SK-N-SH (cell line): ENCODE results near the gene SNX1. TPM values are rescaled to one million over a fixed set of nuclear protein-coding genes. Genes with fewer than 3 reads are reported as not detected.
"Not testable (repeated sequence)": the region's sequence is repeated elsewhere in the genome, so short reads cannot be mapped to it uniquely, and the experiment has no call there.

Source experiments
- CTCF ChIA-PET: fragments of 300-600, 350-600 bp; formaldehyde crosslinking; extraction: SDS; loops from one replicate; lab custom pipeline; 2021; lab: Yijun Ruan, JAX
- POLR2A ChIA-PET: fragments of 350-600 bp; sonication (Branson Sonifier 250); formaldehyde crosslinking; extraction: SDS; loops from one replicate; lab custom pipeline; 2020; ENCODE audit warnings: antibody characterized with exemption, inconsistent platforms; lab: Yijun Ruan, JAX
- DNase-seq: peaks from one replicate; pipeline ENCODE4 v3.0.0; 2012
- H2AFZ ChIP-seq: fragments of 200-600 bp; sonication (generic); 2 replicates; pipeline ENCODE4 v1.8.1; 2016; ENCODE audit warnings: antibody characterized with exemption, mild to moderate bottlenecking, low read depth
- H3F3A ChIP-seq: fragments of 200-600 bp; sonication (generic); replicated peaks from 2 replicates; pipeline ENCODE3; 2016; ENCODE audit warnings: antibody characterized with exemption, mild to moderate bottlenecking; ENCODE audit not compliant: insufficient read depth
- H3K27ac ChIP-seq, 2 experiments: fragments of 200-500 bp in 1 of 2; fragments of 200-600 bp in 1 of 2; sonication (Bioruptor generic) in 1 of 2; sonication (generic), shearing (Covaris generic) in 1 of 2; 2 replicates each; pipeline versions ENCODE4 v1.5.1 to v1.6.1; 2014 to 2016; ENCODE audit warnings: low read depth in 2 of 2, inconsistent platforms in 1 of 2, low read length in 1 of 2, mild to moderate bottlenecking in 1 of 2, mixed read lengths in 1 of 2
- H3K27me3 ChIP-seq: fragments of 200-600 bp; sonication (generic), shearing (Covaris generic); 2 replicates; pipeline ENCODE4 v1.6.1; 2016; ENCODE audit warnings: mixed run types; ENCODE audit not compliant: insufficient read depth
- H3K36me3 ChIP-seq, 2 experiments: fragments of 200-500 bp in 1 of 2; fragments of 200-600 bp in 1 of 2; sonication (Bioruptor generic) in 1 of 2; sonication (generic) in 1 of 2; replicated peaks in 1 of 2; 2 replicates each; pipeline versions ENCODE3 to v1.5.1; 2014 to 2016; ENCODE audit warnings: low read length in 1 of 2, mild to moderate bottlenecking in 1 of 2; ENCODE audit not compliant: insufficient read depth in 2 of 2, control insufficient read depth in 1 of 2
- H3K4me1 ChIP-seq, 2 experiments: fragments of 200-500 bp in 1 of 2; fragments of 200-600 bp in 1 of 2; sonication (Bioruptor generic) in 1 of 2; sonication (generic), shearing (Covaris generic) in 1 of 2; 2 replicates each; pipeline versions ENCODE4 v1.5.1 to v1.6.1; 2014 to 2016; ENCODE audit warnings: low read depth in 1 of 2, low read length in 1 of 2, mixed run types in 1 of 2; ENCODE audit not compliant: insufficient read depth in 2 of 2, control insufficient read depth in 1 of 2
- H3K4me2 ChIP-seq: fragments of 200-600 bp; sonication (generic), shearing (Covaris generic); 2 replicates; pipeline ENCODE4 v1.6.1; 2017; ENCODE audit warnings: mixed run types
- H3K4me3 ChIP-seq, 2 experiments: fragments of 200-500 bp in 1 of 2; fragments of 200-600 bp in 1 of 2; sonication (Bioruptor generic) in 1 of 2; sonication (generic), shearing (Covaris generic) in 1 of 2; 2 replicates each; pipeline versions ENCODE4 v1.5.1 to v1.8.1; 2014 to 2016; ENCODE audit warnings: low read depth in 2 of 2, inconsistent platforms in 1 of 2, low read length in 1 of 2, mild to moderate bottlenecking in 1 of 2, mixed read lengths in 1 of 2, moderate library complexity in 1 of 2
- H3K79me2 ChIP-seq: fragments of 200-600 bp; sonication (generic); 2 replicates; pipeline ENCODE4 v1.8.1; 2017; ENCODE audit warnings: mild to moderate bottlenecking; ENCODE audit not compliant: insufficient read depth
- H3K9ac ChIP-seq: fragments of 200-600 bp; sonication (generic); 2 replicates; pipeline ENCODE4 v1.6.1; 2017; ENCODE audit warnings: mixed run types
- H3K9me2 ChIP-seq: fragments of 200-600 bp; sonication (generic); 2 replicates; pipeline ENCODE4 v1.6.1; 2017; ENCODE audit warnings: mixed run types
- H3K9me3 ChIP-seq: fragments of 200-600 bp; sonication (generic); 2 replicates; pipeline ENCODE4 v1.6.1; 2017; ENCODE audit warnings: mixed run types, mild to moderate bottlenecking, moderate library complexity
- H4K20me1 ChIP-seq: fragments of 200-600 bp; sonication (generic); 2 replicates; pipeline ENCODE4 v1.6.1; 2017; ENCODE audit warnings: mild to moderate bottlenecking, mixed run types; ENCODE audit not compliant: insufficient read depth
- CTCF ChIP-seq: fragments of 200-600 bp; sonication (generic); IDR thresholded peaks from 2 replicates; pipeline ENCODE4 v1.6.1; 2017; ENCODE audit warnings: antibody characterized with exemption, mild to moderate bottlenecking, moderate library complexity
- ELF1 ChIP-seq: IDR thresholded peaks from 2 replicates; pipeline ENCODE4 v1.4.0; 2012
- EZH2phosphoT487 ChIP-seq: fragments of 200-600 bp; sonication (generic); IDR thresholded peaks from 2 replicates; pipeline ENCODE4 v1.6.1; 2017; ENCODE audit warnings: low read depth, mixed run types, mild to moderate bottlenecking, antibody characterized with exemption, moderate library complexity, borderline replicate concordance
- FOXJ3 ChIP-seq: sonication (generic); formaldehyde crosslinking; IDR thresholded peaks from 2 replicates; pipeline ENCODE4 v1.5.1; 2020; ENCODE audit warnings: mild to moderate bottlenecking, missing genetic modification reagents
- FOXM1 ChIP-seq: IDR thresholded peaks from 2 replicates; pipeline ENCODE4 v1.4.0; 2012; ENCODE audit warnings: low read depth, mild to moderate bottlenecking
- MAX ChIP-seq: IDR thresholded peaks from 2 replicates; pipeline ENCODE4 v1.4.0; 2012; ENCODE audit warnings: low read depth
- MXI1 ChIP-seq: IDR thresholded peaks from 2 replicates; pipeline ENCODE4 v1.6.1; 2012; ENCODE audit warnings: mild to moderate bottlenecking, low read depth, low read length, improper control_type of control experiment
- NFIC ChIP-seq: IDR thresholded peaks from 2 replicates; pipeline ENCODE4 v1.4.0; 2012; ENCODE audit warnings: borderline replicate concordance
- PBX3 ChIP-seq: IDR thresholded peaks from 2 replicates; pipeline ENCODE4; 2012
- SIN3A ChIP-seq: IDR thresholded peaks from 2 replicates; pipeline ENCODE4 v1.6.1; 2012; ENCODE audit warnings: low read depth, mild to moderate bottlenecking, low read length, moderate library complexity, borderline replicate concordance
- TAF1 ChIP-seq: IDR thresholded peaks from 2 replicates; pipeline ENCODE4 v1.6.1; 2012; ENCODE audit warnings: low read depth, mild to moderate bottlenecking, low read length, moderate library complexity, borderline replicate concordance
- TEAD4 ChIP-seq: IDR thresholded peaks from 2 replicates; pipeline ENCODE4 v1.4.0; 2012; ENCODE audit warnings: mild to moderate bottlenecking, borderline replicate concordance; ENCODE audit not compliant: insufficient read depth
- WGBS: methylation state at CpG from one replicate; pipeline ENCODE4 v1.1.6; 2017; ENCODE audit warnings: low lambda C conversion rate; 5-methylcytosine and 5-hydroxymethylcytosine counted together
- polyA plus RNA-seq, 3 experiments: library from polyadenylated mRNA; depleted of rRNA; stranded (reverse); fragments of >200 nt; gene quantifications; 2 replicates each; pipeline ENCODE4 v1.2.3, GENCODE V29; 2012

SNX1 gene
- polyA plus RNA-seq, 1 of the 3 experiments (the other 2 are of a cell fraction): 80.7 TPM

DNA sequence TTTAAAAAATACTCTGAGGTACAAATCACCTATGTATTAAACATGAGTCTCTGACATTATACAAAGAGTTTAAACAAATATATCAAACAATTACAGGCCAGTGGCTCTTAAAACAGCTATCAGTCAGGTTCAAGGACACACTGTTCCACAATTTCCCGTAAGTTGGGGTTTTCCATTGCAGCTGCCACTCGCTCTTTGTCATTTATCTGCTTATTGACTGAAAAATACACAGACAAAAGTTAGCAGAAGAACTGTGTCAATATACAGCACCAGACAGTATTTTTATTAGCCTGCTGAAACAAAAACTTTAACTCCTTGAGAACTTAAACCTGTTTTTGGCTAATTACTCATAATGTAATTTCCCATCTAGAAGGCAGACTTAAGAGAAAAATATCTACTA lies 23.0 kb upstream of the SNX1 start:
- Histone ChIP-seq H3K9me2 (no peaks in the 10 kb centered on the region), H2AFZ (no peak overlapping the region), H3K9ac (no peak overlapping the region), H3F3A (peaks cover 37% of the 10 kb centered on the region), H3K79me2 (no peaks in the 10 kb centered on the region), H3K27ac (no peak overlapping the region), H3K36me3 (peaks cover 14 to 32% of the 10 kb centered on the region in 2 experiments), H3K9me3 (no peaks in the 10 kb centered on the region), H3K4me3 (no peak overlapping the region), H3K4me2 (no peak overlapping the region), H4K20me1 (no peaks in the 10 kb centered on the region), H3K4me1 (peaks cover 0 to 14% of the 10 kb centered on the region in 2 experiments; a peak in 2 of 4 replicates), H3K27me3 (no peaks in the 10 kb centered on the region)
- ChIA-PET CTCF (interaction anchor here (1.4 kb wide), 1 partner anchor 127 kb away, joined by 4 read pairs; no protein-coding TSS in a partner anchor), POLR2A (no interaction called here)
- no peak for DNase-seq
- TF ChIP-seq EZH2phosphoT487 (no peak), FOXJ3 (CRISPR knock-in tag) (no peak), PBX3 (no peak)
- WGBS: 100% methylated on average over 2 of the region's 2 CpGs

GRCh38 chr15:64073496-64073895 lies 22.3 kb upstream of the SNX1 start:
- DNase-seq, H3K4me3 ChIP-seq, H3K9me2 ChIP-seq, POLR2A ChIA-PET, H3K9ac ChIP-seq, H3K79me2 ChIP-seq, H3K27ac ChIP-seq, H3K4me2 ChIP-seq, H4K20me1 ChIP-seq, H3K27me3 ChIP-seq, H3K9me3 ChIP-seq, H2AFZ ChIP-seq: not testable (repeated sequence)
- 94% methylated on average over 2 of the region's 2 CpGs for WGBS
- H3K4me1 ChIP-seq: peaks cover 0 to 14% of the 10 kb centered on the region in 2 experiments; a peak in 2 of 4 replicates
- peaks cover 19 to 34% of the 10 kb centered on the region in 2 experiments for H3K36me3 ChIP-seq
- H3F3A ChIP-seq: peaks cover 37% of the 10 kb centered on the region
- CTCF ChIA-PET: interaction anchor here (1.1 to 2.2 kb wide), 3 partner anchors 10 to 321 kb away, joined by 3 to 6 read pairs (median 4); no protein-coding TSS in a partner anchor

GRCh38 chr15:64082757-64083156 lies 13.0 kb upstream of the SNX1 start:
- H3K9me3 ChIP-seq: no peaks in the 10 kb centered on the region
- no peak for TF ChIP-seq MAX
- no peak for TF ChIP-seq TEAD4
- no peak for TF ChIP-seq CTCF
- no peak for TF ChIP-seq FOXM1
- no peak for TF ChIP-seq EZH2phosphoT487
- TF ChIP-seq ELF1: no peak
- TF ChIP-seq TAF1: no peak
- no peak for TF ChIP-seq NFIC
- no peak for TF ChIP-seq MXI1
- no peak for TF ChIP-seq SIN3A
- H3K27ac ChIP-seq: no peak overlapping the region
- no peak overlapping the region for H3K4me3 ChIP-seq
- peaks cover 3% of the 10 kb centered on the region for H3F3A ChIP-seq
- no peak overlapping the region for H3K9ac ChIP-seq
- H3K9me2 ChIP-seq: no peaks in the 10 kb centered on the region
- H3K36me3 ChIP-seq: peaks cover 20 to 29% of the 10 kb centered on the region in 2 experiments
- 76% methylated on average over 3 of the region's 3 CpGs for WGBS
- CTCF ChIA-PET: interaction anchor here (0.9 to 1.8 kb wide), 3 partner anchors 11 to 473 kb away, joined by 3 to 9 read pairs (median 4); no protein-coding TSS in a partner anchor
- H3K79me2 ChIP-seq: peaks cover 24% of the 10 kb centered on the region
- no peaks in the 10 kb centered on the region for H3K4me1 ChIP-seq
- H2AFZ ChIP-seq: no peak overlapping the region
- no peaks in the 10 kb centered on the region for H3K27me3 ChIP-seq
- H4K20me1 ChIP-seq: no peaks in the 10 kb centered on the region
- no peak overlapping the region for H3K4me2 ChIP-seq
- POLR2A ChIA-PET: no interaction called here
- DNase-seq: no peak
